Measurements from ENCODE around the gene SYNC. TPM values are rescaled to one million over a fixed set of nuclear protein-coding genes. Genes with fewer than 3 reads are reported as not detected.

The SYNC gene
- total and polyA plus RNA-seq, 12 donors, result 3.2 to 35.4 (median 6.8) TPM

- Histone ChIP-seq H3K27ac (peak overlapping the region; percentile 81 to 94 (median 90)), H3K4me1 (replicated peaks in 1 of 2) (peaks cover 31 to 33% of the 10 kb centered on the region in 2 donors), H3K9me3 (replicated peaks in 1 of 3) (no peaks in the 10 kb centered on the region), H3K36me3 (replicated peaks in 1 of 2) (no peaks in the 10 kb centered on the region), H3K27me3 (no peaks in the 10 kb centered on the region), H3K4me3 (no peak overlapping the region)
- intact Hi-C loops (cut with DNase I), result no loop called here
- TF ChIP-seq CTCF (IDR thresholded peaks at IDR 0.05) (no peak), POLR2A (IDR thresholded peaks at IDR 0.05) (no peak)
- WGBS, 4 donors, result 55 to 61% (median 59%) methylated on average over 14 of the region's 14 CpGs
- peak in 2 of 7 donors; percentile 44 to 58 for DNase-seq
Observed at GRCh38 chr1:32729254-32730046, 26.9 kb upstream of the SYNC start.

- TF ChIP-seq POLR2A (IDR thresholded peaks at IDR 0.05), result no peak
- no peak for TF ChIP-seq CTCF (IDR thresholded peaks at IDR 0.05)
- no peak overlapping the region for H3K4me3 ChIP-seq
- H3K36me3 ChIP-seq (replicated peaks in 1 of 2), result no peaks in the 10 kb centered on the region
- peak overlapping the region in 3 of 5 donors; percentile 90 to 94 (median 92) for H3K27ac ChIP-seq
- peaks cover 31 to 33% of the 10 kb centered on the region in 2 donors for H3K4me1 ChIP-seq (replicated peaks in 1 of 2)
- DNase-seq, result no peak
- no peaks in the 10 kb centered on the region for H3K27me3 ChIP-seq
- H3K9me3 ChIP-seq (replicated peaks in 1 of 3), result no peaks in the 10 kb centered on the region
- WGBS, 4 donors, result 86 to 95% (median 89%) methylated on average over 7 of the region's 7 CpGs
- intact Hi-C loops (cut with DNase I), result no loop called here
Observed at GRCh38 chr1:32728413-32729077, 26.0 kb upstream of the SYNC start.

GRCh38 chr1:32727876-32728275 is 25.3 kb upstream of the SYNC start:
- H3K9me3 ChIP-seq (replicated peaks in 1 of 3), result no peaks in the 10 kb centered on the region
- intact Hi-C loops (cut with DNase I), result no loop called here
- peak overlapping the region in 1 of 5 donors; percentile 94 for H3K27ac ChIP-seq
- no peaks in the 10 kb centered on the region for H3K36me3 ChIP-seq (replicated peaks in 1 of 2)
- H3K4me3 ChIP-seq, result no peak overlapping the region
- DNase-seq, result no peak
- H3K27me3 ChIP-seq, result no peaks in the 10 kb centered on the region
- TF ChIP-seq POLR2A (IDR thresholded peaks at IDR 0.05), result no peak
- no peak for TF ChIP-seq CTCF (IDR thresholded peaks at IDR 0.05)
- H3K4me1 ChIP-seq (replicated peaks in 1 of 2), result peaks cover 31 to 33% of the 10 kb centered on the region in 2 donors
- WGBS, 4 donors, result 89 to 100% (median 95%) methylated on average over 1 of the region's 1 CpG

GRCh38 chr1:32725615-32725982 is 23.0 kb upstream of the SYNC start:
- TF ChIP-seq CTCF (IDR thresholded peaks at IDR 0.05) (no peak), POLR2A (IDR thresholded peaks at IDR 0.05) (no peak)
- Histone ChIP-seq H3K27ac (peak overlapping the region in 3 of 5 donors; percentile 25 to 83 (median 54)), H3K4me1 (replicated peaks in 1 of 2) (peaks cover 21 to 22% of the 10 kb centered on the region in 2 donors), H3K4me3 (no peak overlapping the region), H3K36me3 (replicated peaks in 1 of 2) (no peaks in the 10 kb centered on the region), H3K27me3 (no peaks in the 10 kb centered on the region), H3K9me3 (replicated peaks in 1 of 3) (no peaks in the 10 kb centered on the region)
- DNase-seq, result no peak
- intact Hi-C loops (cut with DNase I), result no loop called here
- WGBS, 4 donors, result 80 to 95% (median 91%) methylated on average over 3 of the region's 3 CpGs

All from adrenal gland (tissue), 12 donors.